ENCODE measurements around the gene INPP4B. TPM values are rescaled to one million over a fixed set of nuclear protein-coding genes. Genes with fewer than 3 reads are reported as not detected.

The INPP4B gene
- total and polyA plus RNA-seq, 3 donors from 2014 or later: 23.2 to 64.5 (median 55.2) TPM

DNA sequence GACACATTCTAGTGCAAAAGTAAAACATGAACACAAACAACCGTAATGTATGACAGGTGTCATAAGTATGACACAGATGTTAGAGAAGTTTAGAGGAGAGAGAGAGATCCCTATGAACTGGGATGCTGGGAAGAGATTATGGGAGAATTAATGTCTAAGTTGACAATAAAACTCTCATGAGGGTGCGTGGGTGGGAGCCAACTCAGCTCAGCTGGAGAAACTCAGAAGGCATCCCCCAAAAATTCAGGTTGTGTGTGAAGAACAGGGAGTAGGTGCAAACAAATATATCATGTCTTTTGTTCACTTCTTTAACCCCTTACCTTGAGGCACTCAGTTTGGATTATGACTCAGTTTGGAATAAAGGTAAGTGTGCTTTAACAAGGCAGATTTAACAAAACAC lies 484.1 kb downstream of the INPP4B start:
- no peak for TF ChIP-seq POLR2A (IDR thresholded peaks at IDR 0.05)
- TF ChIP-seq, protein P1, sequence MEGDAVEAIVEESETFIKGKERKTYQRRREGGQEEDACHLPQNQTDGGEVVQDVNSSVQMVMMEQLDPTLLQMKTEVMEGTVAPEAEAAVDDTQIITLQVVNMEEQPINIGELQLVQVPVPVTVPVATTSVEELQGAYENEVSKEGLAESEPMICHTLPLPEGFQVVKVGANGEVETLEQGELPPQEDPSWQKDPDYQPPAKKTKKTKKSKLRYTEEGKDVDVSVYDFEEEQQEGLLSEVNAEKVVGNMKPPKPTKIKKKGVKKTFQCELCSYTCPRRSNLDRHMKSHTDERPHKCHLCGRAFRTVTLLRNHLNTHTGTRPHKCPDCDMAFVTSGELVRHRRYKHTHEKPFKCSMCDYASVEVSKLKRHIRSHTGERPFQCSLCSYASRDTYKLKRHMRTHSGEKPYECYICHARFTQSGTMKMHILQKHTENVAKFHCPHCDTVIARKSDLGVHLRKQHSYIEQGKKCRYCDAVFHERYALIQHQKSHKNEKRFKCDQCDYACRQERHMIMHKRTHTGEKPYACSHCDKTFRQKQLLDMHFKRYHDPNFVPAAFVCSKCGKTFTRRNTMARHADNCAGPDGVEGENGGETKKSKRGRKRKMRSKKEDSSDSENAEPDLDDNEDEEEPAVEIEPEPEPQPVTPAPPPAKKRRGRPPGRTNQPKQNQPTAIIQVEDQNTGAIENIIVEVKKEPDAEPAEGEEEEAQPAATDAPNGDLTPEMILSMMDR (IDR thresholded peaks at IDR 0.05): no peak
- 97 to 98% methylated on average over 2 of the region's 2 CpGs for WGBS, 2 donors

DNA sequence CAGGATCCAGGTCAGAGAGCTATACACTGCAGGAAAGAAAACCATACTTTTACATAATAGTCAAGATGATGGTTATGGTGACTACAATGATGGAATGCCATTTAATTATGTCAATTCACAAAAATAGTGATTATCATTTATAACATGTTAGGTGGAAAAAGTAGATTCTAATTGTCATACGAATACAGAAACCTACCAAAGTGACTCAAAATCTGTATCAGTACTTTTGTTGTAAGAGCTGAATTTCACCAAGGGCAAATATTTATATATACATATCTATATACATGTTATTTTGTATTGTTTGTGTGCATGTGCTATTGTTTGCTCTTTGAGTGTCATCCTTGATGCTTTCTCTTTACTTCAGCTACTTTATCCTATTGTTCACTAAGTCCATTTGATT lies 485.4 kb downstream of the INPP4B start:
- Histone ChIP-seq H3K27ac (no peak overlapping the region), H3K36me3 (ENCODE audit: low read depth, missing control alignments) (no peaks in the 10 kb centered on the region), H3K4me3 (no peak overlapping the region), H3K4me1 (no peaks in the 10 kb centered on the region), H3K9me3 (no peaks in the 10 kb centered on the region), H3K27me3 (no peaks in the 10 kb centered on the region)
- TF ChIP-seq POLR2A (IDR thresholded peaks at IDR 0.05): no peak
- TF ChIP-seq, protein P1 (IDR thresholded peaks at IDR 0.05): no peak
- 94 to 98% methylated on average over 1 of the region's 1 CpG for WGBS, 2 donors
- no peak for DNase-seq
- intact Hi-C loops (cut with DNase I; ENCODE audit: low total_unique reads): no loop called here

More for the DNA sequence above, 484.1 kb downstream of the INPP4B start:
- no peaks in the 10 kb centered on the region for H3K27me3 ChIP-seq
- no peaks in the 10 kb centered on the region for H3K36me3 ChIP-seq (ENCODE audit: low read depth, missing control alignments)
- intact Hi-C loops (cut with DNase I; ENCODE audit: low total_unique reads): no loop called here
- H3K9me3 ChIP-seq: no peaks in the 10 kb centered on the region
- no peak overlapping the region for H3K4me3 ChIP-seq
- H3K4me1 ChIP-seq: no peaks in the 10 kb centered on the region
- no peak overlapping the region for H3K27ac ChIP-seq
- DNase-seq: no peak

DNA sequence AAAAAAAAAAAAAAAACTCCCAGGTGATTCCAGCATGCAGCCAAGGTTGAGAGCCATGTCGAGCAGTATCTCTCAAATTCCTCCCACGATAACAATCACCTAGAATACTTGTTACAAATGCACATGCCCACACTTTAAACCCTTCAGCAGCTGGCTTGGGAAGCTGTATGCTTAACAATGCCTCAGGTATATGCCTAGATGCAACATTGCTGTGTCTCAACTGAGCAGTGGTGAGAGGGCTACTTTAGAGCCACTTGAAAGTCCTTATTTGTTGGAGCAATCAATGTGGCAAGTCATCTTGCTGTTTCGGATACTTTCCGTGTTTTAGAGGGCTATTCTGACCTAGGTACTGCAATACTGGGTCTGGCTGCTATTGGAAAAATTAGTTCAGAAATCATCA lies 487.4 kb downstream of the INPP4B start:
- WGBS, 2 donors: 64 to 83% methylated on average over 4 of the region's 4 CpGs

DNA sequence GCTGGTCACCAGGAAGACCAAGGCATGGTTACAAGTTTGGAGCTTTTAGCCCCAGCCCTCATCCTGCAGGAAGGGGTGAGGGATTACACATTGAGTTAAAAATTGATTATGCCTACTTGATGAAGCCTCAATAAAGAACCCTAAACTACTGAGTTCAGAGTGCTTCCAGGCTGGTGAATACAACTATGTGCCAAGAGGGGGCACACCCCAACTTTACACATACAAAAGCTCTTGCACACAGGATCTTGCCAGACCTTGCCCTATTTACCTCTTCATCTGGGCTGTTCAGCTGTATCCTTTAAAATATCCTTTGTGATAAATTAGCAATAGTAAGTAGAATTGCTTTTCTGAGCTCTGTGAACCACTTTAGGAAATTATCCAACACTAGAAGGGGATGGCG lies 489.3 kb downstream of the INPP4B start:
- Histone ChIP-seq H3K4me1 (peaks cover 10% of the 10 kb centered on the region), H3K27ac (no peak overlapping the region), H3K36me3 (ENCODE audit: low read depth, missing control alignments) (no peaks in the 10 kb centered on the region), H3K27me3 (no peaks in the 10 kb centered on the region), H3K9me3 (no peaks in the 10 kb centered on the region), H3K4me3 (no peak overlapping the region)
- intact Hi-C loops (cut with DNase I; ENCODE audit: low total_unique reads): loop anchor here (10.0 kb wide), 1 partner anchor 488 kb away; the partner anchor contains the start of gene INPP4B
- 85 to 97% methylated on average over 1 of the region's 1 CpG for WGBS, 2 donors
- no peak for DNase-seq
- TF ChIP-seq, protein P1 (IDR thresholded peaks at IDR 0.05): no peak

More for the DNA sequence above, 487.4 kb downstream of the INPP4B start:
- Histone ChIP-seq H3K4me1 (peaks cover under 1% of the 10 kb centered on the region), H3K36me3 (ENCODE audit: low read depth, missing control alignments) (no peaks in the 10 kb centered on the region), H3K27me3 (no peaks in the 10 kb centered on the region), H3K4me3 (no peak overlapping the region), H3K9me3 (no peaks in the 10 kb centered on the region), H3K27ac (no peak overlapping the region)
- intact Hi-C loops (cut with DNase I; ENCODE audit: low total_unique reads): loop anchor here (10.0 kb wide), 1 partner anchor 486 kb away; the partner anchor contains the start of gene INPP4B
- TF ChIP-seq POLR2A (IDR thresholded peaks at IDR 0.05): no peak
- TF ChIP-seq, protein P1 (IDR thresholded peaks at IDR 0.05): no peak
- DNase-seq: no peak

DNA sequence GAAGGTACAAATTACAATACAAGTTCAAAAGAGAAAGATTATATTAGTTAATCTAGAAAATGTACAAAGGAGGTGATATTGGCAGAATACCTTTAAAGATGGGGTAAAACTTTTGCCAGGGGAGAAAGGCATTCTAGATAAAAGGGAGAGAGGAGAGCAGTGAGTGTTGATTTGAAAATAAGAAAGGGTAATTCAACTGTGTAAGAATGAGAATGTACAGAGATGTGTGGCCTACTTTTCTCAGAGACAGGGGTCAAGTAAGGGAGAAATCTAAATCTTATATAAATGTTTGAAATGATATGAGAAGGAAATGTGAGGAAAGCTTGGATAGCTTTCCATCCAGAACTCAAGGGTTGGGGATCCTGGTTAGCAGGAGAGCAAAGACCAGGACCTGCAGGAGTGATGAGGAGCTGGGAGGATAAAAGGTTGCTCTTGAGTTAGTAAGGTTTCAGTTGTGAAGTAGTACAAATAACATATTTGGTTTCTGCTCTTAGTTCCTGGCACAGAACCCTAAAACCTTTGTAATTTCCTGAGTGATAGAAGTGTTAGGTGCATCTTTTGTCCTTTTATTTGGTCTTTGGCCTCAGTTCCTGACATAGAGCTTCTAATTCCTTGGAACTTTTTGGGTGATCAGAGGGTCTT lies 489.9 kb downstream of the INPP4B start:
- no peak for TF ChIP-seq POLR2A (IDR thresholded peaks at IDR 0.05)
- TF ChIP-seq, protein P1 (IDR thresholded peaks at IDR 0.05): no peak
- Histone ChIP-seq H3K9me3 (no peaks in the 10 kb centered on the region), H3K36me3 (ENCODE audit: low read depth, missing control alignments) (no peaks in the 10 kb centered on the region), H3K27me3 (no peaks in the 10 kb centered on the region), H3K4me1 (peaks cover 14% of the 10 kb centered on the region), H3K4me3 (no peak overlapping the region), H3K27ac (no peak overlapping the region)
- intact Hi-C loops (cut with DNase I; ENCODE audit: low total_unique reads): loop anchor here (10.0 kb wide), 1 partner anchor 489 kb away; the partner anchor contains the start of gene INPP4B
- DNase-seq: no peak

Measured in testis (tissue), 3 donors.